H9 (cell line): ENCODE data around the gene IDUA. TPM values are rescaled to one million over a fixed set of nuclear protein-coding genes. Genes with fewer than 3 reads are reported as not detected.
A peak's percentile ranks its signal among the peaks of the same experiment; 100 is the strongest.

Experiments
- DNase-seq: peaks from one replicate; pipeline ENCODE4 v3.0.0-alpha.2; 2017
- H2AFZ ChIP-seq: one replicate; pipeline ENCODE4 v1.6.1; 2013; ENCODE audit warnings: mild to moderate bottlenecking, low read length, control low read depth, moderate library complexity
- H2AK5ac ChIP-seq: 2 replicates; pipeline ENCODE4 v1.6.1; 2013; ENCODE audit warnings: low read length, control low read depth, mixed read lengths; ENCODE audit not compliant: insufficient read length
- H2BK120ac ChIP-seq: one replicate; pipeline ENCODE4 v1.6.1; 2013; ENCODE audit warnings: low read depth, mild to moderate bottlenecking, low read length, control low read depth, inconsistent platforms; ENCODE audit not compliant: poor library complexity, severe bottlenecking
- H2BK12ac ChIP-seq: 2 replicates; pipeline ENCODE4 v1.6.1; 2013; ENCODE audit warnings: low read length, control low read depth, mixed read lengths, low read depth; ENCODE audit not compliant: insufficient read length
- H2BK15ac ChIP-seq: 2 replicates; pipeline ENCODE4 v1.6.1; 2013; ENCODE audit warnings: low read depth, low read length, control low read depth
- H2BK20ac ChIP-seq: one replicate; pipeline ENCODE4 v1.6.1; 2013; ENCODE audit warnings: low read depth, mild to moderate bottlenecking, low read length, control low read depth, inconsistent platforms; ENCODE audit not compliant: poor library complexity, severe bottlenecking
- H2BK5ac ChIP-seq: 2 replicates; pipeline ENCODE4 v1.6.1; 2013; ENCODE audit warnings: low read length, control low read depth, mixed read lengths; ENCODE audit not compliant: insufficient read length
- H3K14ac ChIP-seq: 2 replicates; pipeline ENCODE4 v1.6.1; 2013; ENCODE audit warnings: low read length, control low read depth; ENCODE audit not compliant: insufficient read depth
- H3K18ac ChIP-seq: 2 replicates; pipeline ENCODE4 v1.6.1; 2013; ENCODE audit warnings: low read depth, mild to moderate bottlenecking, mixed read lengths, low read length, control low read depth; ENCODE audit not compliant: insufficient read length
- H3K23ac ChIP-seq: 2 replicates; pipeline ENCODE4 v1.6.1; 2013; ENCODE audit warnings: low read length, control low read depth, mixed read lengths, low read depth; ENCODE audit not compliant: insufficient read length
- H3K23me2 ChIP-seq: 2 replicates; pipeline ENCODE4 v1.6.1; 2013; ENCODE audit warnings: low read depth, mild to moderate bottlenecking, mixed read lengths, low read length, control low read depth; ENCODE audit not compliant: insufficient read length, poor library complexity, severe bottlenecking
- H3K27ac ChIP-seq: 2 replicates; pipeline ENCODE4 v1.5.1; 2013; ENCODE audit warnings: low read length, control low read depth, mixed read lengths, low read depth; ENCODE audit not compliant: insufficient read length
- H3K27me3 ChIP-seq: 2 replicates; pipeline ENCODE4 v1.6.1; 2013; ENCODE audit warnings: low read length, control low read depth, inconsistent platforms; ENCODE audit not compliant: insufficient read depth
- H3K4ac ChIP-seq: 2 replicates; pipeline ENCODE4 v1.6.1; 2013; ENCODE audit warnings: low read depth, mild to moderate bottlenecking, control low read depth, inconsistent platforms, low read length, moderate library complexity
- H3K4me1 ChIP-seq: 2 replicates; pipeline ENCODE4 v1.6.1; 2013; ENCODE audit warnings: low read length, control low read depth, inconsistent platforms; ENCODE audit not compliant: insufficient read depth
- H3K4me2 ChIP-seq: 2 replicates; pipeline ENCODE4 v1.6.1; 2013; ENCODE audit warnings: low read length, control low read depth, mixed read lengths; ENCODE audit not compliant: insufficient read length, insufficient read depth
- H3K56ac ChIP-seq: 2 replicates; pipeline ENCODE4 v1.6.1; 2013; ENCODE audit warnings: low read depth, mild to moderate bottlenecking, mixed read lengths, low read length, control low read depth; ENCODE audit not compliant: insufficient read length
- H3K79me1 ChIP-seq: 2 replicates; pipeline ENCODE4 v1.6.1; 2013; ENCODE audit warnings: low read depth, mild to moderate bottlenecking, moderate library complexity, low read length, control low read depth, inconsistent platforms; ENCODE audit not compliant: insufficient read depth, poor library complexity, severe bottlenecking
- H3K79me2 ChIP-seq: 2 replicates; pipeline ENCODE4 v1.6.1; 2013; ENCODE audit warnings: low read length, control low read depth, inconsistent platforms; ENCODE audit not compliant: insufficient read depth
- H3K9ac ChIP-seq: 2 replicates; pipeline ENCODE4 v1.6.1; 2013; ENCODE audit warnings: low read length, control low read depth, mixed read lengths; ENCODE audit not compliant: insufficient read length; ENCODE audit errors: extremely low read depth
- H3K9me3 ChIP-seq: one replicate; pipeline ENCODE4 v1.6.1; 2013; ENCODE audit warnings: low read depth, low read length, inconsistent platforms; ENCODE audit not compliant: control insufficient read depth
- H3T11ph ChIP-seq: one replicate; pipeline ENCODE4 v1.6.1; 2013; ENCODE audit warnings: mild to moderate bottlenecking, low read length, control low read depth, inconsistent platforms
- H4K20me1 ChIP-seq: one replicate; pipeline ENCODE4 v1.6.1; 2013; ENCODE audit not compliant: control insufficient read depth, insufficient read length, insufficient read depth
- H4K5ac ChIP-seq: 2 replicates; pipeline ENCODE4 v1.6.1; 2013; ENCODE audit warnings: low read depth, mild to moderate bottlenecking, mixed read lengths, low read length, control low read depth; ENCODE audit not compliant: insufficient read length
- H4K8ac ChIP-seq: replicated peaks from 2 replicates; pipeline ENCODE4 v1.6.1; 2013; ENCODE audit warnings: low read length, control low read depth, mixed read lengths, low read depth; ENCODE audit not compliant: insufficient read length
- H4K91ac ChIP-seq: 2 replicates; pipeline ENCODE4 v1.6.1; 2013; ENCODE audit warnings: low read depth, mild to moderate bottlenecking, moderate library complexity, mixed read lengths, low read length, control low read depth; ENCODE audit not compliant: insufficient read length
- H3K27ac Mint-ChIP-seq, 3 experiments: 2 replicates in 2 of 3; 3 replicates in 1 of 3; pipeline ENCODE4 v1.8.0; 2020 to 2021; ENCODE audit warnings: mixed read lengths in 3 of 3, mild to moderate bottlenecking in 1 of 3, moderate library complexity in 1 of 3
- H3K27me3 Mint-ChIP-seq: 2 replicates; pipeline ENCODE4 v1.8.0; 2021; ENCODE audit warnings: low read depth, mild to moderate bottlenecking, moderate library complexity, mixed read lengths
- H3K36me3 Mint-ChIP-seq, 3 experiments: 2 replicates in 2 of 3; 3 replicates in 1 of 3; pipeline ENCODE4 v1.8.0; 2020 to 2021; ENCODE audit warnings: low read depth in 3 of 3, mixed read lengths in 3 of 3; ENCODE audit not compliant: insufficient read depth in 1 of 3
- H3K4me1 Mint-ChIP-seq, 2 experiments: 2 replicates each; pipeline ENCODE4 v1.8.0; 2020; ENCODE audit warnings: mixed read lengths in 2 of 2
- H3K4me3 Mint-ChIP-seq, 2 experiments: 2 replicates in 1 of 2; 3 replicates in 1 of 2; pipeline ENCODE4 v1.8.0; 2020 to 2021; ENCODE audit warnings: mild to moderate bottlenecking in 2 of 2, mixed read lengths in 2 of 2, moderate library complexity in 1 of 2
- H3K9me3 Mint-ChIP-seq, 2 experiments: 2 replicates in 1 of 2; 3 replicates in 1 of 2; pipeline ENCODE4 v1.8.0; 2020; ENCODE audit warnings: mild to moderate bottlenecking in 2 of 2, mixed read lengths in 2 of 2, moderate library complexity in 1 of 2
- CTCF ChIP-seq: fragments of 200-600 bp; sonication (generic); conservative IDR thresholded peaks from 3 replicates; pipeline ENCODE4 v1.8.0; 2021; ENCODE audit warnings: antibody characterized with exemption, mild to moderate bottlenecking
- WGBS: extraction: QIAGEN DNeasy Blood & Tissue Kit; methylation state at CpG from one replicate; pipeline ENCODE4 v1.1.7; 2013; ENCODE audit warnings: missing lambda C conversion rate, low lambda C conversion rate, mixed read lengths; ENCODE audit not compliant: insufficient read length; ENCODE audit errors: extremely low coverage; 5-methylcytosine and 5-hydroxymethylcytosine counted together
- total RNA-seq: library from RNA; stranded (reverse); gene quantifications from 2 replicates; pipeline ENCODE4 v1.2.1, GENCODE V29; 2021

The IDUA gene
- total RNA-seq, 1 experiment from 2014 or later, result 14.5 TPM

- Histone ChIP-seq H3K79me2 (no peaks in the 10 kb centered on the region), H4K20me1 (no peaks in the 10 kb centered on the region), H2BK5ac (no peak overlapping the region), H4K5ac (no peak overlapping the region), H3K9me3 (no peaks in the 10 kb centered on the region), H3K23ac (no peak overlapping the region), H4K8ac (no peak overlapping the region), H3K23me2 (peaks cover 3% of the 10 kb centered on the region), H3K14ac (no peak overlapping the region), H3K27ac (no peak overlapping the region), H2AFZ (no peak overlapping the region), H3T11ph (no peak overlapping the region), H3K18ac (no peak overlapping the region), H3K9ac (no peak overlapping the region), H2BK20ac (no peak overlapping the region), H2BK12ac (no peak overlapping the region), H2AK5ac (no peak overlapping the region), H2BK15ac (no peak overlapping the region), H2BK120ac (no peak overlapping the region), H4K91ac (no peak overlapping the region), H3K4me1 (no peaks in the 10 kb centered on the region), H3K79me1 (no peaks in the 10 kb centered on the region), H3K4ac (no peak overlapping the region), H3K27me3 (no peaks in the 10 kb centered on the region; the same call in 1 of the 2 replicates), H3K56ac (no peak overlapping the region), H3K4me2 (no peak overlapping the region)
- Mint-ChIP-seq H3K9me3 (no peaks in the 10 kb centered on the region), H3K4me1 (peaks cover 4 to 5% of the 10 kb centered on the region in 2 experiments; a peak in 3 of 4 replicates), H3K4me3 (peak overlapping the region in 1 of 2 experiments; percentile 35; a peak in 1 of 5 replicates), H3K27me3 (peaks cover 19% of the 10 kb centered on the region), H3K27ac (no peak overlapping the region), H3K36me3 (no peaks in the 10 kb centered on the region)
- no peak for DNase-seq
- WGBS, result no CpG with 5 or more reads among the region's 26 CpGs
- TF ChIP-seq CTCF, result no peak
These were observed 4.0 kb downstream of the IDUA start for GRCh38 chr4:990746-991367.
